Hepatocyte (in vitro differentiated cells): ENCODE results near the gene ANKRD52.

ENCODE experiments used
- CTCF ChIP-seq: fragments of 200-600 bp; sonication (generic); IDR thresholded peaks from 2 replicates; pipeline ENCODE4 v1.5.1; 2016; ENCODE audit warnings: antibody characterized with exemption, mild to moderate bottlenecking; ENCODE audit not compliant: poor library complexity
- EZH2 ChIP-seq: fragments of 200-600 bp; sonication (generic); IDR thresholded peaks from 2 replicates; pipeline ENCODE4 v1.6.1; 2016; ENCODE audit warnings: antibody characterized with exemption, mild to moderate bottlenecking, borderline replicate concordance
- EZH2phosphoT487 ChIP-seq: fragments of 200-600 bp; sonication (generic); IDR thresholded peaks from one replicate; pipeline ENCODE4 v1.6.1; 2018; ENCODE audit warnings: antibody characterized with exemption, mild to moderate bottlenecking, low read depth, moderate library complexity; ENCODE audit not compliant: unreplicated experiment, severe bottlenecking

DNA sequence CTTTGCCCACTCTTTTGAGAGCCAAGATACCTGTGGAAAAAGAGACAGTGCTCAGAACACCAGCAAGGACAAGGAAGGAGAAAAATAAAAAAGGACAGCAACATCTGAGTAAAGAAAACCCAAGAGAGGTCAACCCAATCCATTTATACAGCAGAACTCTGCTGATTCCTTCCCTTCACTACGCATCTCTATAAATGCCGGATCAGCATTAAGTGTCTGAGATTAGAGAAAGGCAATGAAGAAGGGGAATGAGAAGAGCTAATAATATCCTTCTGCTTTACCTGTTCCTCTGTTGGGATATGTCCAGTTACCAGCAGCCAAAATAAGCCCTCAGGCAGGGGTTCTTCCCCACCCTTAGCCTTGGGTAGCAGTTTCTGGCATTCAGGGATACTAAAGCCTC, 24.4 kb upstream of the ANKRD52 start:
- TF ChIP-seq CTCF, result no peak
- no peak for TF ChIP-seq EZH2
- no peak for TF ChIP-seq EZH2phosphoT487
